Measurements from ENCODE around the gene KMT2A. TPM values are rescaled to one million over a fixed set of nuclear protein-coding genes. Genes with fewer than 3 reads are reported as not detected.

KMT2A gene
- total and polyA plus RNA-seq, 2 donors (not counting 3 experiments of a cell fraction or from before 2014, with no cell fraction given) = 23.5 to 63.9 TPM

GRCh38 chr11:118514103-118514502 lies 77.8 kb downstream of the KMT2A start:
- FAIRE-seq (no peak), DNase-seq (ENCODE audit: low read depth, low spot score) (no peak)
- no peaks in the 10 kb centered on the region for H3K79me2 ChIP-seq (ENCODE audit: control insufficient read depth, insufficient read depth, low read length)
- intact Hi-C loops (cut with micrococcal nuclease) (loop anchor here (10.0 kb wide), 1 partner anchor 51 kb away; the partner anchor contains the start of gene IFT46), dilution Hi-C loops (cut with MboI; ENCODE audit: extremely low pct_ligation_motif_present, low sequenced_read_pairs) (no loop called here)
- no peak for TF ChIP-seq MAX (IDR thresholded peaks at IDR 0.05; ENCODE audit: insufficient read depth, insufficient read length)
- no peak for TF ChIP-seq EZH2 (IDR thresholded peaks at IDR 0.05; ENCODE audit: borderline replicate concordance, low read depth, low read length, severe bottlenecking)
- TF ChIP-seq MYC (IDR thresholded peaks at IDR 0.05; ENCODE audit: low read depth, low read length) = no peak
- no peak for TF ChIP-seq GATA2 (IDR thresholded peaks at IDR 0.05; ENCODE audit: insufficient read depth, insufficient read length, low read depth, low read length)
- no peak for TF ChIP-seq POLR2AphosphoS5 (IDR thresholded peaks at IDR 0.05; ENCODE audit: insufficient read depth, low read depth, low read length)
- no peak for TF ChIP-seq FOS (IDR thresholded peaks at IDR 0.05; ENCODE audit: borderline replicate concordance, insufficient read depth, low read length)
- TF ChIP-seq JUN (IDR thresholded peaks at IDR 0.05; ENCODE audit: borderline replicate concordance, insufficient read depth, insufficient read length, low read depth) = no peak
- TF ChIP-seq, protein P1, sequence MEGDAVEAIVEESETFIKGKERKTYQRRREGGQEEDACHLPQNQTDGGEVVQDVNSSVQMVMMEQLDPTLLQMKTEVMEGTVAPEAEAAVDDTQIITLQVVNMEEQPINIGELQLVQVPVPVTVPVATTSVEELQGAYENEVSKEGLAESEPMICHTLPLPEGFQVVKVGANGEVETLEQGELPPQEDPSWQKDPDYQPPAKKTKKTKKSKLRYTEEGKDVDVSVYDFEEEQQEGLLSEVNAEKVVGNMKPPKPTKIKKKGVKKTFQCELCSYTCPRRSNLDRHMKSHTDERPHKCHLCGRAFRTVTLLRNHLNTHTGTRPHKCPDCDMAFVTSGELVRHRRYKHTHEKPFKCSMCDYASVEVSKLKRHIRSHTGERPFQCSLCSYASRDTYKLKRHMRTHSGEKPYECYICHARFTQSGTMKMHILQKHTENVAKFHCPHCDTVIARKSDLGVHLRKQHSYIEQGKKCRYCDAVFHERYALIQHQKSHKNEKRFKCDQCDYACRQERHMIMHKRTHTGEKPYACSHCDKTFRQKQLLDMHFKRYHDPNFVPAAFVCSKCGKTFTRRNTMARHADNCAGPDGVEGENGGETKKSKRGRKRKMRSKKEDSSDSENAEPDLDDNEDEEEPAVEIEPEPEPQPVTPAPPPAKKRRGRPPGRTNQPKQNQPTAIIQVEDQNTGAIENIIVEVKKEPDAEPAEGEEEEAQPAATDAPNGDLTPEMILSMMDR (IDR thresholded peaks at IDR 0.05; ENCODE audit: extremely low read depth in 1 of 2, insufficient read depth in 1 of 2, low read depth in 1 of 2, low read length in 2 of 2) = no peak
- no peak for TF ChIP-seq POLR2A (IDR thresholded peaks at IDR 0.05; ENCODE audit: low read depth, low read length)
- H3K4me3 ChIP-seq (replicated peaks in 1 of 3; ENCODE audit: insufficient read depth in 1 of 3, low read depth in 1 of 3, low read length in 3 of 3) = no peak overlapping the region
- H4K20me1 ChIP-seq (replicated peaks; ENCODE audit: control insufficient read depth, extremely low read depth, insufficient read depth, low read length) = no peaks in the 10 kb centered on the region
- no peak overlapping the region for H3K27ac ChIP-seq (ENCODE audit: insufficient read depth, low read depth, low read length)
- BruUV-seq (replicated peaks) = no TSS peak
- H3K4me1 ChIP-seq (ENCODE audit: control insufficient read depth, extremely low read depth, insufficient read depth, low read length) = no peaks in the 10 kb centered on the region
- H3K9ac ChIP-seq (replicated peaks; ENCODE audit: extremely low read depth, insufficient read depth, low read length) = no peak overlapping the region
- ChIA-PET CTCF (no interaction called here), POLR2A (no interaction called here)
- H2AFZ ChIP-seq (ENCODE audit: low read depth, low read length) = no peak overlapping the region
- no peaks in the 10 kb centered on the region for H3K9me3 ChIP-seq (replicated peaks; ENCODE audit: control insufficient read depth, insufficient read depth, low read length)
- H3K9me1 ChIP-seq (replicated peaks; ENCODE audit: control insufficient read depth, extremely low read depth, insufficient read depth, low read length) = no peaks in the 10 kb centered on the region
- no peak overlapping the region for H3K4me2 ChIP-seq (ENCODE audit: insufficient read depth, low read length)
- peaks cover 22 to 28% of the 10 kb centered on the region in 2 experiments for H3K36me3 ChIP-seq (ENCODE audit: control insufficient read depth in 2 of 2, extremely low read depth in 1 of 2, insufficient read depth in 2 of 2, low read length in 2 of 2)
- H3K27me3 ChIP-seq (ENCODE audit: control insufficient read depth in 2 of 2, insufficient read depth in 2 of 2, low read length in 2 of 2) = no peaks in the 10 kb centered on the region
